A204.1 (cell line): ENCODE results near the gene TMEM271.

Source experiments
- FAIRE-seq: peaks from 2 replicates; lab custom pipeline; 2012; peaks lifted over from hg19 to GRCh38; lab: Jason Lieb, UNC

The TMEM271 gene

DNA sequence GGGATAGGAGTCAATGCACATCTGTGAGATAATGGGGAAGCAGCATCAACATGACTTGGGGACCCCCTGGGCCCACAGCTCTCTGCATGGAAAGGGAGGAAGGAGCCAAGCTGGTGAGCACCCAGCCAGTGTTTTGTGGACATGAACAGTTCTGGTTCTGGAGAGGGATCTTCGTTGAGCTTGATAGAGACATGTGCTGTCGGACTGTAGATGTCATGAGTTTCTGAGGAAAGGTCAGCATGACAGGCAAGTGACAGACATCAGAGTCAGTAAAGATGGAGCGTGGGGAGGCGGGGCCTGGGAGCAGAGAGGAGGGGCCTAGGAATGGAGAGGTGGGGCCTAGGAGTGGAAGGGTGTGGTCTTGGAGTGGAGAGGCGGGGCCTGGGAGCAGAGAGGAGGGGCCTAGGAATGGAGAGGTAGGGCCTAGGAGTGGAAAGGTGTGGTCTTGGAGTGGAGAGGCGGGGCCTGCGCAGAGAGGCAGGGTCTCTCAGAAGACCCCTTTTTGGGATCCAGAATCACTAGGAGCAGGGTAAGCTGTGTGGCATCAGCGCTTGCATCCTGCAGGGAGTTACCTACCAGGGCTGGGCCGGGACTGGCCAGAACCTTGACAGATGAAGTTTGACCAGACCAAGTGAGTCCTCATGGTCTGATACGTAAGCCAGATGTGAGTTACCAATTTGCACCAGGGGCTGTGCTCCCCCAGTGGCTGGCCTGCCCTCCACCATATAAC is 43.3 kb downstream of the TMEM271 start:
- FAIRE-seq, result no peak

DNA sequence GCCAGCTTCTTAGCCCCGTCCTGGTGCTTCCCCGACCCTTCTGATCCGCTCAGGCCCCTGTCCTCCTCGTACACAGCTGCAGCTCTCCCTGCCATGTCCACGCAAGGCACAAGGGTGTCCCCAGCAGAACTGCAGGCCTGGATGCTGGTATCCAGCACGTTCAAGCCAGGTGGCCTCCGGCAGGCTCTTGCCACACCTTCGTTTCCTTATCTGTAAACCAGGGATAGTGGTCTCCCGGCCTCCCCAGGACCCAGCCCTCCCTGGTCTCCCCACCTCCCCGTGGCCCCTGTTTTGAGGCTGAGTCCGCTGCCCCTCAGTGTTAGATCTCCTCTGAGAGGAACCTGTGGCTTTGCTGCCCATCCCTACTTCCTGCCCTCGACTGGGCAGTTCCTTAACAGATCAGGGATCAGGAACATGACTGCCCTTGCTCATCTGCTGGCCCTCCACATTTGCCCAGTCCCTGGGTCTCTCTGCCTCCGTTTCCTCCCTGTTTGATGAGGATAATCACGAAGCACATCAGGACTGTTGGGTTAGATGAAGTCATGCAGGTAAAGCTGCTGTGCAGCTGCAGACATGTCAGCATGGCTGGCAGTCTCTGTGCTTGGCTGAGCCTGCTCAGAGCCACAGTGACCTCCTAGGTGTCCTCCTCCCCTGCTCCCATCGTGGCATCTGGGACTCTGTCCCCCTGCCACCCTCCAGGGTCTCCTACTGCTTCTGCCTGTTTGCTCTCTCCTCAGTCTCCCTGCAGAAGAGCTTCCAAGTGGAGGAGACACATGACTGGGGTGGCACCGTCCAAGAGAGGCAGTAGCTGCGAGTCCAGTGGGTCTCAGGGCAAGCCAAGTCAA is 44.2 kb downstream of the TMEM271 start:
- no peak for FAIRE-seq

DNA sequence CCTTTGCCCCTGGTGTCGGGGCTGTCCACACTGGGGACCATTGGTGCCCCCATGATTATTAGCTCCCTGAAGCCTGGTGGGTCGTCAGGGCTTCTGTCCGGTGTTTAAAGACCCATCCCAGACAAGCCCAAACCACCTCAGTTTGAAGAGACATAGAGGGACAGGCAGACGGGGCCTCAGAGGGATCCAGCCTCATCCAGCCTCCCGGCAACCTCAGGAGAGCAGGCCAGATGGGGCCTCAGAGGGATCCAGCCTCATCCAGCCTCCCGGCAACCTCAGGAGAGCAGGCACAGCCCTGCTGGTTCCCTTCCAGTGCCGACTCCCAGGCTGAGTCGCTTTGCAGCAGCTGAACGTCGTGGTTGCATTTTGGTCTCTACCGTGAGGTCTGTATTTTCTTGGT is 45.0 kb downstream of the TMEM271 start:
- FAIRE-seq, result no peak

DNA sequence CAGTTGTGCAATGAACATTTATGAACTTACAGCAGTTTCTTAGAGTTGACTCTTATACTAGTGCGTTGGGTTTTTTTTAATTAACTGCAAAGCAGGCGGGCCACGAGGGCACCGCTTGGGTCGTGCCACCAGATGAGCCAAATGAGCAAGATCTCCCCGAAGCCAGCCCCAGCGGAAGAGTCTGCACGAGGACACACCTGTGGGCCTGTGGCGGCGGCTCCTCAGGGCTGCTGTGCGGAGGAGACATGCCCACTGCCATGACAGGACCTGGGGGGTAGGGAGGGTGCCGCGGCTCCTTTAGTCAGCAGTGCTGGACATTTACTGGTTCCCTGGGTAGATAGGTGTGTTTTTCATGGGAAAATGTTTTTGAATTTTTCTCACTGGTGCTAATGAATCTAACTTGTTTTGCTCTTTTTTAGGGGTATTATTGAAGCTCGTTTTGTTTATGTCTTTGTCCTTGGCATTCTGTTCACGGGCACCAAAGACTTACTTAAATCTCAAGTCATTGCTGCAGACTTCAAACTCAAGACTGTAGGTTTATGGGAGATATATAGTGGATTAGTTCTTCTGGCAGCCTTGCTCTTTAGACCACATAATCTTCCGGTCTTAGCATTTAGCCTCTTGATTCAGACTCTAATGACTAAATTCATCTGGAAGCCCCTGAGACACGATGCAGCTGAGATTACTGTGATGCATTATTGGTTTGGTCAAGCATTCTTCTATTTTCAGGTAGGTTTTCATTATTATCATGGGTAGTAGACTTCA is 45.9 kb downstream of the TMEM271 start:
- no peak for FAIRE-seq

DNA sequence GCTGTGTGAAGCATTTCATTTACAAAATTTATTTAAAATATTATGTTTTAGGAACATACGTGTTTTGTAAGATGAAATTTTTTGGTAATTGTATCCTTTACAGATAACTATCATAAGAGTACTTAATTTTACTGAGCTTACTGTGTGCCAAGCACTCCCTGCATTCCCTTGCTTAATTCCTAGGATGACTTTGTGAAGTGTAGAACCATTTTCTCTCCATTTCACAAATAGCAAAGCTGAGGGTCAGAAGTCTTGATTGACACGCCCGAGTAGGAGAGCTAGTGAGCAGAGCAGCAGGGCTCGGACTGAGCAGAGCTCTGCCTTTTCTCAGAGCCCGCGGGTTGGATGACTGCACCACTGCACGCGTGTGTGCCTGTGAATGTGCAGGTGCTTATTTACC is 46.5 kb downstream of the TMEM271 start:
- FAIRE-seq, result no peak

DNA sequence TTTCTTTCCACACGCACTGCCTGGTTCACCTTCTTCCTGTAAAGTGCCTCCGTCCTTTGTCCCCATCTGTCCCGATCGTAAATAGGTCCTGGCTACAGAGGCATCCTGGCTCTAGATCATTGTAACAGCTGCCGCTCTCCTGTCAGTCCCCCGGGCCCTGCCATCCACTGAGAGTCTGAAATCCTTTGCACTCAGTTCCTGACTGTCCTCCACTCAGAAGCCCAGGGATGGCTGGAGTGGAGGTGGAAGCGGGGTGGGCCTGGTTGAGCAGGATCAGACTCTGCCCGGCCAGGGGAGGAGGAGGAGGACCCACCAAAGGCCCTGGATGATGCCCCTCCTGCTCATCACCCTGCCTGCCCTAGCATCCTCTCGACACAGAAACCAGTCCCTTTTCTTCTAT is 47.3 kb downstream of the TMEM271 start:
- FAIRE-seq, result no peak

DNA sequence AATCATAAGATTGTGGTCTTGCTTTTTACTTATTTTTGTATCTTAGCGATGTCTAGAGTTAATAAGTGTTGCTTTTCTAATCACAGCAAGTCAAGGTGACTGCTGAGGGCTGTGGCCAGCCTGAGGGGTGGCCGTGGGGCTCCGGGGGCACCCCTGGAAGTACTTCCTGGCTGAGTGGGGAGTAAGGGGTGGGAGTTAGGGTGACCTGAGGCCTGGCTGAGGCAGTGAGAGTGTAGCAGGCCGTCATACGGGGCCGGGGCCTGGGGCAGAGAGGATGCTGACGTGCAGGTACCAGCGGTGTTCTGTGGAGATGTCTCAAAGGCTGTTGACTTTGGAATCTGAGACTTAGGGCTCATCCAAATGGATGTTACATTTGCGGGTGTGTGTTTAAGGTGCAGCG is 47.8 kb downstream of the TMEM271 start:
- FAIRE-seq, result no peak

DNA sequence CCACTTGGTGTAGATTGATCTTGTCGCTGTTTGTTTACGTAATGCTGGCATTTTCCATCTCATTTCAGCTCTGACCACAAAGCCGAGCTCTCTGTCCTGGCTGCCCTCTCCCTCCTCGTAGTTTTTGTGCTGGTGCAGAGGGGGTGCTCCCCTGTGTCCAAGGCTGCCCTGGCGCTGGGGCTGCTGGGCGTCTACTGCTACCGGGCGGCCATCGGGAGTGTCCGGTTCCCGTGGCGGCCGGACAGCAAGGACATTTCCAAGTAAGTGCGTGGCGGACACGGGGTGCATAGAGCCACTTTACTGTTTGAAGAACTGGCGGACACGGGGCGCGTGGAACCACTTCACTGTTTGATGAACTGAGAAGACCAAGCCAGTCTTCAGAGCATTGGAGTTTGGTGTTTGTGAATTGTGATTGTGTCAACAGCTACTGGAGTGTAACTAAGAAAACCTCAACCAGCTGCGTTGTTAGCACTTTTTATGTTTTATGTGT is 49.1 kb downstream of the TMEM271 start:
- no peak for FAIRE-seq

DNA sequence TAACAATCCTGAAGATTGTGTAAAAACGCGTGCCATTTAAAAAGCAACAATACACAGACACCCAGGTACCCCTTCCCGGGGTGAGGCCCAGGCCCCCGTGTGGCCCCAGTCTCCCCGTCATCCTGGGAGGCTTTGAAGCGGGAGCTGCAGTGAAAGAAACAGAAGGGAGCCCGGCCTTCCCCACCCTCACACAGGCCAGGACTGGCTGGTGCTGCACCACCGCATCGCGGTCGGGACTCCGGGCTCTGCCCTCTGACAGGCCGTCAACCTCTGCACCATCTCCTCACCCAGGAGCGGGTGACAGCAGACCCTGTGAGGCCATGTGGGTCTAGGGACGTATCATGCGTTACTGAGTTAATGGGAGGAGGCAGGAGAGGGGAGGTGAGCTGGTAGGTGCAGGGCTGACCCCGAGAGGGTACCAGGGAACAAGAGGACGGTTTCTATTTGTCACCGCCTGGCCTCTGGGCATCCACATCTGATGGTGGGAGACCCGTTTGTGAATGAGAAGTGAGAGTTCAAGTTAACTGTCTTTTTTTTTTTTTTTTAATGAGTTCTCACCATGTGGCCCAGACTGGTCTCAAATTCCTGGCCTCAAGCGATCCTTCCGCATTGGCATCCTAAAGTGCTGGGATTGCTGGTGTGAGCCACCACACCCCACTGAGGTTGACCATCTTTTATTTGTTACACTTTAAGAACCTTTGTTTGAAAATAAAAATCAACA is 49.7 kb downstream of the TMEM271 start:
- no peak for FAIRE-seq

DNA sequence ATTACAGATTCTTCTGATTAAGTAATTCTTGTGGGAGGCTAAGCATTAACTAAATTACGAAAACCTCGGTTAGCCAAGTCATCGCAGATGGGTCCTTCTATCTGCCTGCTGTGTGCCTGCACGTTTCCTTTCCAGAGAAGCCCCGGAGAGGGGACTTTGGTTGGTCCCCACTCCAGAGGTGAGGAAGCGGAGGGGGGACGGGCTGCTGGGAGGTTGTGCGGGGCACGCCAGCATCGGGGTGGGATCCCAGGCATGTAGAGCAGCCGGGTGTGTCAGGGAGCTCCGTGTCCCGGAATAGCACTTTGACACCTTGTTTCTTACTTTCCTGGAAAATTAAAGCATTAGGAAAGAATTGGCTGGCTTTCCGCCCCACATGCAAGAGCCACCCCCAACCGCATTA is 50.4 kb downstream of the TMEM271 start:
- no peak for FAIRE-seq

DNA sequence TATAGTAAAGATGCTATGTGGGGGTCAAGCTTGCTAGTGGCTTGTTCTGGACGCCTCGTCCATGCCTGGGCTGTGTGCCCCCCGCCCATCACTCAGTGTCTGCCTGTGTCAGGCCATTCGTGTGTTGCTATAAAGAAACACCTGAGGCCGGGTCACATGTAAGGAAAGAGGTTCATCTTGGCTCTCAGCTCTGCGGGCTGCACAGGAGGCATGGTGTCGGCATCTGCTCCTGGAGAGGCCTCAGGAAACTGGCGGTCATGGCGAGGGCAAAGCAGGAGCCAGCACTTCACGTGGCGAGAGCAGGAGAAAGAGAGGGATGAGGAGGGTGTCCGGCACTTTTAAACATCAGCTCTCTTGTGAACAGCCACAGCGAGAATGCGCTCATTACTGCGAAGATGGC is 51.9 kb downstream of the TMEM271 start:
- FAIRE-seq, result no peak
